CD4-positive, CD25-positive, alpha-beta regulatory T cell (primary cell): ENCODE measurements around the gene ZSCAN10. TPM values are rescaled to one million over a fixed set of nuclear protein-coding genes. Genes with fewer than 3 reads are reported as not detected.
"Not testable (repeated sequence)": the region's sequence is repeated elsewhere in the genome, so short reads cannot be mapped to it uniquely, and the experiment has no call there.

ENCODE experiments used
- ATAC-seq, 2 donors: fragments of 150-1000 bp; cut with Tn5 transposase; one replicate each; pipeline ENCODE4 v1.10.0; 2021; ENCODE audit warnings: low read depth in 2 of 2, moderate number of reproducible peaks in 2 of 2, moderate library complexity in 1 of 2
- DNase-seq, 3 donors: peaks; one replicate each; pipeline versions ENCODE4 v3.0.0 to v3.0.0-alpha.2; 2012 to 2022; ENCODE audit warnings: mixed read lengths in 1 of 3
- H3K27ac ChIP-seq: one replicate; pipeline ENCODE4 v1.7.0; 2013; ENCODE audit warnings: mild to moderate bottlenecking, low read length; ENCODE audit not compliant: insufficient read depth, poor library complexity, severe bottlenecking
- H3K27me3 ChIP-seq: one replicate; pipeline ENCODE4 v1.7.0; 2013; ENCODE audit warnings: low read length; ENCODE audit not compliant: control insufficient read depth, insufficient read depth
- H3K36me3 ChIP-seq: one replicate; pipeline ENCODE4 v1.7.0; 2013; ENCODE audit warnings: mild to moderate bottlenecking, low read length, moderate library complexity; ENCODE audit not compliant: control insufficient read depth, insufficient read depth
- H3K4me1 ChIP-seq: 2 replicates; pipeline ENCODE4 v1.7.0; 2013; ENCODE audit warnings: mild to moderate bottlenecking, low read length; ENCODE audit not compliant: insufficient read depth, control insufficient read depth, poor library complexity, severe bottlenecking
- H3K4me3 ChIP-seq: one replicate; pipeline ENCODE4 v1.7.0; 2013; ENCODE audit warnings: low read depth, mild to moderate bottlenecking, low read length, moderate library complexity
- H3K9me3 ChIP-seq, 2 experiments: 1 replicate in 1 of 2; 2 replicates in 1 of 2; pipeline ENCODE4 v1.7.0; 2013; ENCODE audit warnings: low read length in 2 of 2, mild to moderate bottlenecking in 1 of 2, moderate library complexity in 1 of 2; ENCODE audit not compliant: control insufficient read depth in 2 of 2
- H3K27ac Mint-ChIP-seq, 3 donors: one replicate each; pipeline ENCODE4 v1.8.0; 2020 to 2022; ENCODE audit warnings: mild to moderate bottlenecking in 3 of 3, mixed read lengths in 3 of 3, moderate library complexity in 2 of 3
- H3K27me3 Mint-ChIP-seq: one replicate; pipeline ENCODE4 v1.8.0; 2022; ENCODE audit warnings: mild to moderate bottlenecking, mixed read lengths
- H3K36me3 Mint-ChIP-seq: one replicate; pipeline ENCODE4 v1.8.0; 2020; ENCODE audit warnings: mixed read lengths
- H3K4me1 Mint-ChIP-seq, 4 donors: one replicate each; pipeline ENCODE4 v1.8.0; 2020 to 2022; ENCODE audit warnings: mixed read lengths in 4 of 4, mild to moderate bottlenecking in 1 of 4
- H3K4me3 Mint-ChIP-seq, 4 donors: one replicate each; pipeline ENCODE4 v1.8.0; 2020 to 2022; ENCODE audit warnings: mild to moderate bottlenecking in 4 of 4, mixed read lengths in 4 of 4, moderate library complexity in 3 of 4
- H3K9me3 Mint-ChIP-seq, 7 donors: one replicate each; pipeline ENCODE4 v1.8.0; 2020 to 2022; ENCODE audit warnings: mixed read lengths in 7 of 7, mild to moderate bottlenecking in 3 of 7, moderate library complexity in 2 of 7
- polyA plus RNA-seq, 4 donors: library from polyadenylated mRNA; unstranded; fragments of 300-500 nt; fragmentation: Illumina TruSeq; gene quantifications; one replicate each; pipeline ENCODE4 v1.2.3, GENCODE V29; 2021
- total RNA-seq: library from RNA; stranded (reverse); gene quantifications from one replicate; pipeline ENCODE4 v1.2.3, GENCODE V29; 2022

Gene ZSCAN10
- total and polyA plus RNA-seq, 5 donors from 2014 or later = 0.81 TPM; not detected in 4

GRCh38 chr16:3139561-3139960, 40.5 kb upstream of the ZSCAN10 start:
- Mint-ChIP-seq H3K36me3 (peaks cover 10% of the 10 kb centered on the region), H3K4me1 (peaks cover 0 to 36% (median 6%) of the 10 kb centered on the region in 4 donors)
- H3K36me3 ChIP-seq = peaks cover 14% of the 10 kb centered on the region

GRCh38 chr16:3138823-3139426, 39.8 kb upstream of the ZSCAN10 start:
- Mint-ChIP-seq H3K9me3 (no peaks in the 10 kb centered on the region), H3K36me3 (peaks cover 10% of the 10 kb centered on the region), H3K4me3 (peak overlapping the region in 2 of 4 donors; percentile 70 to 83), H3K4me1 (peaks cover under 1 to 40% (median 11%) of the 10 kb centered on the region in 4 donors), H3K27ac (no peak overlapping the region), H3K27me3 (no peaks in the 10 kb centered on the region)
- H3K36me3 ChIP-seq = peaks cover 14% of the 10 kb centered on the region
- ATAC-seq (no peak), DNase-seq (no peak)
- H3K4me3 ChIP-seq = no peak overlapping the region
- H3K27me3 ChIP-seq = no peaks in the 10 kb centered on the region
- no peak overlapping the region for H3K27ac ChIP-seq
- peaks cover 15% of the 10 kb centered on the region for H3K4me1 ChIP-seq
- no peaks in the 10 kb centered on the region for H3K9me3 ChIP-seq

More at GRCh38 chr16:3139561-3139960, 40.5 kb upstream of the ZSCAN10 start:
- not testable (repeated sequence) for DNase-seq, ATAC-seq, H3K27ac ChIP-seq, H3K27me3 ChIP-seq, H3K9me3 Mint-ChIP-seq, H3K27ac Mint-ChIP-seq, H3K9me3 ChIP-seq, H3K4me3 ChIP-seq, H3K27me3 Mint-ChIP-seq, H3K4me1 ChIP-seq, H3K4me3 Mint-ChIP-seq

- Mint-ChIP-seq H3K4me1 (peaks cover 4 to 45% (median 14%) of the 10 kb centered on the region in 4 donors), H3K36me3 (peaks cover 10% of the 10 kb centered on the region), H3K4me3 (peak overlapping the region in 1 of 4 donors; percentile 70)
These were observed 39.2 kb upstream of the ZSCAN10 start for GRCh38 chr16:3138342-3138741.

DNA sequence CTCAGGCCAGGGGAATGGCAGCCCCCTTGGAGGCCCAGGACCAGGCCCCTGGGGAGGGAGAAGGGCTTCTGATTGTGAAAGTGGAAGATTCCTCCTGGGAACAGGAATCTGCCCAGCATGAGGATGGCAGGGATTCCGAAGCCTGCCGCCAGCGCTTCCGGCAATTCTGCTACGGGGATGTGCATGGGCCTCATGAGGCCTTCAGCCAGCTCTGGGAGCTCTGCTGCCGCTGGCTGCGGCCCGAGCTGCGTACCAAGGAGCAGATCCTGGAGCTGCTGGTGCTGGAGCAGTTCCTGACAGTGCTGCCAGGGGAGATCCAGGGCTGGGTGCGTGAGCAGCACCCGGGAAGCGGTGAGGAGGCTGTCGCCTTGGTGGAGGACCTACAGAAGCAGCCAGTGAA, 38.2 kb upstream of the ZSCAN10 start:
- DNase-seq (no peak), ATAC-seq (no peak)
- H3K9me3 Mint-ChIP-seq = no peaks in the 10 kb centered on the region
- H3K4me3 Mint-ChIP-seq = peak overlapping the region in 2 of 4 donors; percentile 54 to 70
- Histone ChIP-seq H3K9me3 (no peaks in the 10 kb centered on the region), H3K4me3 (no peak overlapping the region), H3K36me3 (peaks cover 13% of the 10 kb centered on the region), H3K4me1 (peaks cover 18% of the 10 kb centered on the region), H3K27ac (no peak overlapping the region), H3K27me3 (no peaks in the 10 kb centered on the region)
- H3K27ac Mint-ChIP-seq = no peak overlapping the region
- H3K27me3 Mint-ChIP-seq = no peaks in the 10 kb centered on the region
- peaks cover 7% of the 10 kb centered on the region for H3K36me3 Mint-ChIP-seq
- H3K4me1 Mint-ChIP-seq = peaks cover 4 to 48% (median 14%) of the 10 kb centered on the region in 4 donors

More at GRCh38 chr16:3138342-3138741, 39.2 kb upstream of the ZSCAN10 start:
- DNase-seq (no peak), ATAC-seq (no peak)
- Histone ChIP-seq H3K27ac (no peak overlapping the region), H3K36me3 (peaks cover 14% of the 10 kb centered on the region), H3K4me3 (no peak overlapping the region), H3K27me3 (no peaks in the 10 kb centered on the region), H3K4me1 (peaks cover 18% of the 10 kb centered on the region), H3K9me3 (no peaks in the 10 kb centered on the region)
- H3K27me3 Mint-ChIP-seq = no peaks in the 10 kb centered on the region
- no peaks in the 10 kb centered on the region for H3K9me3 Mint-ChIP-seq
- no peak overlapping the region for H3K27ac Mint-ChIP-seq

DNA sequence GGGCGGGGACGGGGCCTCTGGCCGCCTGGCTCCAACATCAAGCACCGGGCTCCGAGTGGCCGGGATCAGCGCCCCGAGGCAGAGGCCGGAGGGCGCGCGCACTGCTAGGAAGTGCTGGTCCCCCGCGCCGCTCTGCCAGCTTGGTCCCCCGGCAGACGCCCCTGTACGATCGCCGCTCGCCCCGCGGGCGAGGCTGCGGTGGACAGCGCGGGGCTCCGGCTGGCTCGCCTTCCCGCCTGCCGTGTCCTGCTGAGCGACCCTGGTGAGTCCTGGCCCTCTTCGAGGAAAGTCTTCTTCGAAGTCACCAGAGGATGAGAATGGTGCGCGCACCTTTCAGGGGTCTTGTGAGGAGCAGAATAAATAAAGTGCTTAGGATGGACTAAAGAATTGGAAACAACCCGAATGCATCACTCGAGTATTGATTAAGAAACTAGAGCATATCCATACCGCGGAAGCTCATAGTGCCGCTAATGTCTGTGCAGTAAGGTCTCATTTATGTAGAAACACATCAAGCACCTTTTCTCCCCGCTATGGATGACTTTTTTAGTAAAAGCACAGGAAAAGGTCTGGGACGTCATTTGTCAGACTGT, 36.1 kb upstream of the ZSCAN10 start:
- H3K4me3 Mint-ChIP-seq = peak overlapping the region; percentile 93 to 99 (median 96)
- peaks cover 4 to 48% (median 14%) of the 10 kb centered on the region in 4 donors for H3K4me1 Mint-ChIP-seq
- Histone ChIP-seq H3K4me1 (peaks cover 18% of the 10 kb centered on the region), H3K4me3 (peak overlapping the region; percentile 96), H3K36me3 (peaks cover 4% of the 10 kb centered on the region), H3K27ac (peak overlapping the region; percentile 93), H3K9me3 (no peaks in the 10 kb centered on the region), H3K27me3 (no peaks in the 10 kb centered on the region)
- H3K9me3 Mint-ChIP-seq = no peaks in the 10 kb centered on the region
- H3K27ac Mint-ChIP-seq = peak overlapping the region in 2 of 3 donors; percentile 96 to 99
- H3K27me3 Mint-ChIP-seq = no peaks in the 10 kb centered on the region
- peaks cover 3% of the 10 kb centered on the region for H3K36me3 Mint-ChIP-seq
- DNase-seq (peak in 1 of 3 donors; percentile 62), ATAC-seq (peak in 1 of 2 donors; percentile 23)

DNA sequence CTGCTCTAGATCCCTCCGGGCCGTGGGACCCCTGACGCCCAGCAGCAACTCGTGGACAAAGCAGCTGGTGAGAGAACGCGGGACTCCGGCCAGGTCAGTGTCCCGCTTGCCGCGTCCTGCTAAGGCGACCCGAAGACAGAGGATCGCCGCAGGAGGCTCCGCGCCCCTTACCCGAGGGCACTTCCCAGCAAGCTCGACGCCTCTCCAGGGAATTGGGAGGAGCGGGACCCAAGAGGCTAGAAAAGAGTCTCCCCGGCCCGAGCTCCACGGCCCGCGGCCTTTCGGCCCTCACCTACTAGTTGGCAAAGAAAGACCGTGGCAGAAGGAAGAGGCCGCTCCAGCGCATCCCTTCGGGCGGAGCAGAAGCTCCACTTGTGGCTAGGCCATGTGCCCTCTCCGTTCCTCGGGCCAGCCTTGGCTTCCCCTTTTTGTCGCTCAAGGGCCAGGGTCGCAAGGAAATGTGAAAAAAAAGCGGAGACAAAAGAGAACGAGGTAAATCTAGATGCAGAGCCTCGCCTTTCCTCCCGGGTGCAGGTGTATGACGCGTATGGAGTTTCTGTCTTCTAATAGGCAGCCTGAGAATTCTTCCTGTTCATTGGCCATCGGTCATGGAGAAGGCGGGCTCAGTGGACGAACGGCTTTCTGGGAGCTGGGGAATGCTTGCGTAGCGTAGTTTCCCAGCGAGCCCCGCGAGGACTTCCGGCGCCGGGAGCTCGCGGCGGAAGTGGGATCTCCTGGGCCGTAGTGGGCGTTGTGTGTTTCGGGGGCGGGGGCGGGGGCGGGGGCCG, 35.4 kb upstream of the ZSCAN10 start, which contains the start of gene ZNF213:
Gene ZNF213 (plus strand): TSS at position 692 of the 788 bp plus-strand sequence. CDS start 2,252 bp downstream, outside the sequence.
- ATAC-seq (peak; percentile 98 to 99), DNase-seq (peak; percentile 93 to 99 (median 95))
- Mint-ChIP-seq H3K4me1 (peaks cover 8 to 52% (median 18%) of the 10 kb centered on the region in 4 donors), H3K27me3 (no peaks in the 10 kb centered on the region), H3K9me3 (no peaks in the 10 kb centered on the region), H3K36me3 (peaks cover 6% of the 10 kb centered on the region), H3K27ac (peak within 1 kb of the TSS; percentile 96 to 99 (median 96)), H3K4me3 (peak within 1 kb of the TSS; percentile 94 to 100 (median 99))
- H3K4me1 ChIP-seq = peaks cover 22% of the 10 kb centered on the region
- peak within 1 kb of the TSS; percentile 93 for H3K27ac ChIP-seq
- no peaks in the 10 kb centered on the region for H3K9me3 ChIP-seq
- peak within 1 kb of the TSS; percentile 96 for H3K4me3 ChIP-seq
- H3K27me3 ChIP-seq = no peaks in the 10 kb centered on the region
- peaks cover 4% of the 10 kb centered on the region for H3K36me3 ChIP-seq

DNA sequence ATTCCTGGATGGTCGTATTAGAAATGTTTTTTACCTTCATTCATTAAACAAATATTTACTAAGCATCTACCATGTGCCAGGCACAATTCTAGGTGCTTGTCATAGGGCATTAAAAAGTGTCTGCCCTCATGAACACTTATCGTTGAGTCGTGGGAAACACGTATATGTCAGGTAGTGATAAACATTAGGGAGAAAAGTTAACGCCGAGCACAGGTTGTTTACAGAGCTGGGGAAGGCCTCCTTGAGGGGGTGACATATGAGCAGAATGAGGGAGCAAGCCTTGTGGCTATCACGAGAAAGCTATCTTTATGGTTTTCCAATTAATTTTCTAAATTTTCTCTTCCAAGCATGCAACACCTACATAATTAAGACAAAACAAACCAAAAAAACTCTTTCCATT, 34.8 kb upstream of the ZSCAN10 start:
- DNase-seq (peak in 1 of 3 donors; percentile 4), ATAC-seq (no peak)
- Histone ChIP-seq H3K36me3 (peaks cover under 1% of the 10 kb centered on the region), H3K9me3 (no peaks in the 10 kb centered on the region), H3K4me3 (peak overlapping the region; percentile 89), H3K27me3 (no peaks in the 10 kb centered on the region), H3K4me1 (peaks cover 28% of the 10 kb centered on the region), H3K27ac (peak overlapping the region; percentile 93)
- peak overlapping the region; percentile 96 to 99 (median 96) for H3K27ac Mint-ChIP-seq
- H3K4me1 Mint-ChIP-seq = peaks cover 11 to 57% (median 22%) of the 10 kb centered on the region in 4 donors
- H3K9me3 Mint-ChIP-seq = no peaks in the 10 kb centered on the region
- peak overlapping the region; percentile 94 to 100 (median 99) for H3K4me3 Mint-ChIP-seq
- H3K27me3 Mint-ChIP-seq = no peaks in the 10 kb centered on the region
- H3K36me3 Mint-ChIP-seq = peaks cover 4% of the 10 kb centered on the region
